ENCODE measurements around the gene USHBP1.

DNA sequence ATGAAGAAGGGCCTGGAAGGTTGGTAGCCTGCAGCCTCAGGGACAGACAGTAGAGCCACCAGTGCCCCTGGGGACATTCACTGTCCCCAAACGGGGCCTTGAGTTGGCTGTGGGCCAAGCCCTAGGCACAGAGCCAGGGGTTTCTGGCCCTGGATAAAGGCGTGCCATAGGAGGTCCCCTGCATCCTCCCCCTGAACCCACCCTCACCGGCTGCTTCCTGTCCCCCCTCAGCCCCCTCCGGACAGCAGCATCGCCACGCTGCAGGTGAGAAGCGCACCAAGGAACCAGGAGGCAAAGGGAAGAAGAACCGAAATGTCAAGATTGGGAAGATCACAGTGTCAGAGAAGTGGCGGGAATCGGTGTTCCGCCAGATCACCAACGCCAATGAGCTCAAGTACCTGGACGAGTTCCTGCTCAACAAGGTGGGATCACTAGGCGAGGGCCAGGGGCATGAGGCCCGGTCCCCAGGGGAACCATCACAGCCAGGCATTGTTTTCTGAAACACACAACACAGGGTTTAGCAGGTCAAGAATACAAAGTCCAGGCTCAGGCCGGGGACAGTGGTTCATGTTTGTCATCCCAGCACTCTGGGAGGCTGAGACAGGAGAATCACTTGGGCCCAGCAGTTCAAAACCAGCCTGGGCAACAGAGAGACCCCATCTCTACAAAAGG is 64.0 kb downstream of the USHBP1 start:
- TF ChIP-seq RCOR1 (conservative IDR thresholded peaks at IDR 0.05; ENCODE audit: low read depth, low read length) = no peak
- TF ChIP-seq, protein P1, sequence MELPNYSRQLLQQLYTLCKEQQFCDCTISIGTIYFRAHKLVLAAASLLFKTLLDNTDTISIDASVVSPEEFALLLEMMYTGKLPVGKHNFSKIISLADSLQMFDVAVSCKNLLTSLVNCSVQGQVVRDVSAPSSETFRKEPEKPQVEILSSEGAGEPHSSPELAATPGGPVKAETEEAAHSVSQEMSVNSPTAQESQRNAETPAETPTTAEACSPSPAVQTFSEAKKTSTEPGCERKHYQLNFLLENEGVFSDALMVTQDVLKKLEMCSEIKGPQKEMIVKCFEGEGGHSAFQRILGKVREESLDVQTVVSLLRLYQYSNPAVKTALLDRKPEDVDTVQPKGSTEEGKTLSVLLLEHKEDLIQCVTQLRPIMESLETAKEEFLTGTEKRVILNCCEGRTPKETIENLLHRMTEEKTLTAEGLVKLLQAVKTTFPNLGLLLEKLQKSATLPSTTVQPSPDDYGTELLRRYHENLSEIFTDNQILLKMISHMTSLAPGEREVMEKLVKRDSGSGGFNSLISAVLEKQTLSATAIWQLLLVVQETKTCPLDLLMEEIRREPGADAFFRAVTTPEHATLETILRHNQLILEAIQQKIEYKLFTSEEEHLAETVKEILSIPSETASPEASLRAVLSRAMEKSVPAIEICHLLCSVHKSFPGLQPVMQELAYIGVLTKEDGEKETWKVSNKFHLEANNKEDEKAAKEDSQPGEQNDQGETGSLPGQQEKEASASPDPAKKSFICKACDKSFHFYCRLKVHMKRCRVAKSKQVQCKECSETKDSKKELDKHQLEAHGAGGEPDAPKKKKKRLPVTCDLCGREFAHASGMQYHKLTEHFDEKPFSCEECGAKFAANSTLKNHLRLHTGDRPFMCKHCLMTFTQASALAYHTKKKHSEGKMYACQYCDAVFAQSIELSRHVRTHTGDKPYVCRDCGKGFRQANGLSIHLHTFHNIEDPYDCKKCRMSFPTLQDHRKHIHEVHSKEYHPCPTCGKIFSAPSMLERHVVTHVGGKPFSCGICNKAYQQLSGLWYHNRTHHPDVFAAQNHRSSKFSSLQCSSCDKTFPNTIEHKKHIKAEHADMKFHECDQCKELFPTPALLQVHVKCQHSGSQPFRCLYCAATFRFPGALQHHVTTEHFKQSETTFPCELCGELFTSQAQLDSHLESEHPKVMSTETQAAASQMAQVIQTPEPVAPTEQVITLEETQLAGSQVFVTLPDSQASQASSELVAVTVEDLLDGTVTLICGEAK (IDR thresholded peaks at IDR 0.05; ENCODE audit: borderline replicate concordance) = no peak
- 0 out of 2 replicates have a peak, but pooled peaks have one; percentile 4 for TF ChIP-seq POLR2AphosphoS5 (IDR thresholded peaks at IDR 0.05; ENCODE audit: low read length)
- no peak for TF ChIP-seq EP300 (IDR thresholded peaks at IDR 0.05; ENCODE audit: borderline replicate concordance in 1 of 2, control insufficient read depth in 1 of 2, low read depth in 2 of 2, low read length in 2 of 2)
- no peak for TF ChIP-seq RFX5 (IDR thresholded peaks at IDR 0.05; ENCODE audit: low read depth, low read length)
- TF ChIP-seq, protein P2, sequence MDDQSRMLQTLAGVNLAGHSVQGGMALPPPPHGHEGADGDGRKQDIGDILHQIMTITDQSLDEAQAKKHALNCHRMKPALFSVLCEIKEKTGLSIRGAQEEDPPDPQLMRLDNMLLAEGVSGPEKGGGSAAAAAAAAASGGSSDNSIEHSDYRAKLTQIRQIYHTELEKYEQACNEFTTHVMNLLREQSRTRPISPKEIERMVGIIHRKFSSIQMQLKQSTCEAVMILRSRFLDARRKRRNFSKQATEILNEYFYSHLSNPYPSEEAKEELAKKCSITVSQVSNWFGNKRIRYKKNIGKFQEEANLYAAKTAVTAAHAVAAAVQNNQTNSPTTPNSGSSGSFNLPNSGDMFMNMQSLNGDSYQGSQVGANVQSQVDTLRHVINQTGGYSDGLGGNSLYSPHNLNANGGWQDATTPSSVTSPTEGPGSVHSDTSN (IDR thresholded peaks at IDR 0.05; ENCODE audit: insufficient replicate concordance, low read depth, low read length) = no peak

All from GM12878 (cell line).